ENCODE results near the gene BTBD9. TPM values are rescaled to one million over a fixed set of nuclear protein-coding genes. Genes with fewer than 3 reads are reported as not detected.

The BTBD9 gene
- total RNA-seq, 4 donors from 2014 or later = 8.6 to 34.1 (median 30.8) TPM

DNA sequence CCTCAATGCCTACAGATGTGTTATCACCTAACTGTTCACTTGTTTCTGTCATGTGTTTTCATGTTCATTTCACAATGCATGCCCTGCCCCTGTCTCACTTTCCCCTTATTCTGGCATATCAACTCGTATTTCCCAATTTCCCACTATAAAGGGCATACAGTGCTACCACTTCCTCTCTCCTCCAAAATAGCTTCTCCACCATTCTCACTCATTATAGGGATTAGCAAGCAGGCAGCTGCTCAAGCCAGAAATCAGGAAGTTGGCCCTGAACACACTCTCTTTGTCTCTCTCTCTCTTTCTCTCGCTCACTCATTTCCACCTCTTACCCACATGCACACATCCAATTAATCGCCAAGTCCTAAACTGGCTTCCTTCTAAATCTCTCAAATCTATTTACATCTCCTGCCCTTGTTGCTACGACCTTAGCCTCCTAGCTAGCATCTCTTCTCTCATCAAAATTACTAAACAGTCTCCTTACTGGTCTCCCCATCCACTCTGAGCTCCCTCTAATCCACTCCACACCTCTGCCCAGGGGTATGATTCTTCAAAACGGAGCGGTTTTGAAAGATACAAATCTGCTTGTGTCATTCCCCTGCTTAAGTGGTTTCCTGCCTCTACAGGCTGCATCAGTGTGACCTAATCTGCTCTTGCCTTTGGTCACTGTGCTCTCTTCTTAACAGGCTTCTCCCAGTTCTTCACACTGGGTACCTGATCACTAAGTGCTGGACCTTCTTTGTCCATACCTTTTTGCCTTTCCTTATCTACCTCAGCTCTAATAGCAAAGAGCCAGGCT lies 196.2 kb downstream of the BTBD9 start:
- Histone ChIP-seq H3K36me3 (no peaks in the 10 kb centered on the region), H3K4me3 (no peak overlapping the region), H3K9me3 (no peaks in the 10 kb centered on the region), H3K27me3 (no peaks in the 10 kb centered on the region), H3K27ac (no peak overlapping the region), H3K4me1 (no peaks in the 10 kb centered on the region)
- intact Hi-C loops (cut with DNase I; ENCODE audit: low total_unique reads) = no loop called here
- 63 to 78% methylated on average over 5 to 6 of the region's 6 CpGs for WGBS, 2 donors (ENCODE audit: low coverage in 1 of 2)
- DNase-seq = no peak
- TF ChIP-seq CTCF (IDR thresholded peaks at IDR 0.05) (no peak), POLR2AphosphoS5 (IDR thresholded peaks at IDR 0.05) (no peak), POLR2A (IDR thresholded peaks at IDR 0.05) (no peak), EP300 (IDR thresholded peaks at IDR 0.05; ENCODE audit: low read depth) (no peak)
- in situ Hi-C loops (cut with MboI; ENCODE audit: low pct_ligation_motif_present in 1 of 4, low pct_unique_long_range_greater_than_20kb in 1 of 4, low sequenced_read_pairs in 3 of 4) = no loop called here

GRCh38 chr6:38438097-38438496 lies 201.6 kb downstream of the BTBD9 start:
- no peak for DNase-seq
- intact Hi-C loops (cut with DNase I; ENCODE audit: low total_unique reads) = no loop called here
- H3K36me3 ChIP-seq = no peaks in the 10 kb centered on the region
- H3K9me3 ChIP-seq = no peaks in the 10 kb centered on the region
- no peak overlapping the region for H3K4me3 ChIP-seq
- 71 to 83% methylated on average over 1 of the region's 1 CpG for WGBS, 2 donors (ENCODE audit: low coverage in 1 of 2)
- in situ Hi-C loops (cut with MboI; ENCODE audit: low pct_ligation_motif_present in 1 of 4, low pct_unique_long_range_greater_than_20kb in 1 of 4, low sequenced_read_pairs in 3 of 4) = no loop called here
- H3K4me1 ChIP-seq = no peaks in the 10 kb centered on the region
- H3K27me3 ChIP-seq = no peaks in the 10 kb centered on the region
- TF ChIP-seq EP300 (IDR thresholded peaks at IDR 0.05; ENCODE audit: low read depth) (no peak), POLR2AphosphoS5 (IDR thresholded peaks at IDR 0.05) (no peak), POLR2A (IDR thresholded peaks at IDR 0.05) (no peak), CTCF (IDR thresholded peaks at IDR 0.05) (no peak)
- no peak overlapping the region for H3K27ac ChIP-seq

DNA sequence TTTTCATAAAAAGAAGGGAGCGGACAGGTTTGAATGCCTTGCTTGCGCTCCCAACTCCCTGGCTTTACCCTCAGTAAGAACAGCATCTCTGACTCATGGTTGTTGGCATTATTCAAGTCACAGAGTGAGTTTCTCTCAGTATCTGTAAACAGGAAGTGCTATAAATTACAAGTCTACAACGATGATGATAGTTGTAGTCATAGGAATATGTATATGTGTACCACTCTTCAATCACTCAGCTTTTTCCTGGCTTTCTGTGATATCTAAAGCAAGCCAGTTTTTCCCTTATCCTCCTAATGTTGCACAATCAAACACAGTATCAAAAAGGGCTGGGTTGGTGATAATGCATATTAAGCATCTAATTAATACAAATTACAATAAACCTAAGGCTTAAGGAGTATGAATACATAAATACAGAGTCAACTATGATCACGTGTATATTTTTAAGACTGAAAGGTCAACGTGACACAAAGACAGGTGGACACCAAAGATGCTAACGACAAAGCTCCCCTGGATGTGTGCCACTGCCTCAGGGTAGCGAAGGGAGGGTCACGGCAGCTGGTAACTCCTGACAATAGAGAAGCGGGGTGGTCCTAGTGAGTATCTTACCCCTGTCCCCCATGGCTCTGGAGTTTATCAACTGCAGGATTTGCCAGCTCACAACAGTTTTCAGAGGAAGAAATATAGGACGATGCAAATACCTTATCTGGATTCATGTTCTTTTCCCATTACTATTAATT lies 202.8 kb downstream of the BTBD9 start:
- no peaks in the 10 kb centered on the region for H3K9me3 ChIP-seq
- H3K4me3 ChIP-seq = no peak overlapping the region
- H3K36me3 ChIP-seq = no peaks in the 10 kb centered on the region
- intact Hi-C loops (cut with DNase I; ENCODE audit: low total_unique reads) = no loop called here
- TF ChIP-seq CTCF (IDR thresholded peaks at IDR 0.05) (no peak), POLR2AphosphoS5 (IDR thresholded peaks at IDR 0.05) (no peak), POLR2A (IDR thresholded peaks at IDR 0.05) (no peak), EP300 (IDR thresholded peaks at IDR 0.05; ENCODE audit: low read depth) (no peak)
- no peaks in the 10 kb centered on the region for H3K27me3 ChIP-seq
- no peak for DNase-seq
- no peaks in the 10 kb centered on the region for H3K4me1 ChIP-seq
- in situ Hi-C loops (cut with MboI; ENCODE audit: low pct_ligation_motif_present in 1 of 4, low pct_unique_long_range_greater_than_20kb in 1 of 4, low sequenced_read_pairs in 3 of 4) = no loop called here
- no peak overlapping the region for H3K27ac ChIP-seq
- 78 to 79% methylated on average over 8 to 10 of the region's 10 CpGs for WGBS, 2 donors (ENCODE audit: low coverage in 1 of 2)

- DNase-seq = no peak
- no peak overlapping the region for H3K27ac ChIP-seq
- intact Hi-C loops (cut with DNase I; ENCODE audit: low total_unique reads) (no loop called here), in situ Hi-C loops (cut with MboI; ENCODE audit: low pct_ligation_motif_present in 1 of 4, low pct_unique_long_range_greater_than_20kb in 1 of 4, low sequenced_read_pairs in 3 of 4) (no loop called here)
- 80 to 96% methylated on average over 2 to 5 of the region's 5 CpGs for WGBS, 2 donors (ENCODE audit: low coverage in 1 of 2)
- no peak overlapping the region for H3K4me3 ChIP-seq
- H3K36me3 ChIP-seq = no peaks in the 10 kb centered on the region
- H3K9me3 ChIP-seq = no peaks in the 10 kb centered on the region
- no peaks in the 10 kb centered on the region for H3K4me1 ChIP-seq
- H3K27me3 ChIP-seq = no peaks in the 10 kb centered on the region
- TF ChIP-seq EP300 (IDR thresholded peaks at IDR 0.05; ENCODE audit: low read depth) (no peak), CTCF (IDR thresholded peaks at IDR 0.05) (no peak), POLR2A (IDR thresholded peaks at IDR 0.05) (no peak), POLR2AphosphoS5 (IDR thresholded peaks at IDR 0.05) (no peak)
Measured at GRCh38 chr6:38435330-38435729, 204.4 kb downstream of the BTBD9 start.

Measured in transverse colon (tissue), 4 donors.